H1 (cell line): ENCODE data around the gene NHLH2. TPM values are rescaled to one million over a fixed set of nuclear protein-coding genes. Genes with fewer than 3 reads are reported as not detected.

Experiments
- CTCF ChIA-PET: fragments of 300-600 bp; sonication (Branson Sonifier 250); formaldehyde crosslinking; loops from one replicate; lab custom pipeline; 2021; ENCODE audit not compliant: partially characterized antibody; lab: Charles Lee
- POLR2A ChIA-PET: fragments of 300-600 bp; sonication (Branson Sonifier 250); formaldehyde crosslinking; loops from one replicate; lab custom pipeline; 2021; ENCODE audit warnings: inconsistent platforms; ENCODE audit not compliant: partially characterized antibody; lab: Charles Lee
- DNase-seq, 2 experiments: peaks; one replicate each; pipeline versions ENCODE4 v3.0.0 to v3.0.0-alpha.2; 2010 to 2022; ENCODE audit warnings: low spot score in 2 of 2, low read depth in 1 of 2, mixed read lengths in 1 of 2
- FAIRE-seq: peaks from 2 replicates; lab custom pipeline; 2011; peaks lifted over from hg19 to GRCh38; lab: Jason Lieb, UNC
- H2AFZ ChIP-seq: 2 replicates; pipeline ENCODE4 v1.8.1; 2012; ENCODE audit warnings: low read length, inconsistent platforms
- H2AK5ac ChIP-seq: 2 replicates; pipeline ENCODE4 v1.6.1; 2013; ENCODE audit warnings: low read depth, low read length
- H2BK120ac ChIP-seq: replicated peaks from 2 replicates; pipeline ENCODE3; 2013; ENCODE audit warnings: low read depth, low read length, inconsistent platforms
- H2BK12ac ChIP-seq: 2 replicates; pipeline ENCODE4 v1.6.1; 2013; ENCODE audit warnings: low read depth, low read length
- H2BK15ac ChIP-seq: 2 replicates; pipeline ENCODE4 v1.6.1; 2013; ENCODE audit warnings: low read length
- H2BK20ac ChIP-seq: 2 replicates; pipeline ENCODE4 v1.6.1; 2013; ENCODE audit warnings: low read length
- H2BK5ac ChIP-seq: 2 replicates; pipeline ENCODE4 v1.6.1; 2013; ENCODE audit warnings: low read depth, low read length
- H3K14ac ChIP-seq: 2 replicates; pipeline ENCODE4 v1.6.1; 2013; ENCODE audit warnings: inconsistent platforms; ENCODE audit not compliant: insufficient read length
- H3K18ac ChIP-seq: 2 replicates; pipeline ENCODE4 v1.6.1; 2013; ENCODE audit warnings: low read length; ENCODE audit errors: extremely low read depth
- H3K23ac ChIP-seq: 2 replicates; pipeline ENCODE4 v1.6.1; 2013; ENCODE audit warnings: inconsistent platforms; ENCODE audit not compliant: insufficient read length
- H3K23me2 ChIP-seq: 2 replicates; pipeline ENCODE4 v1.6.1; 2013; ENCODE audit warnings: low read depth, low read length
- H3K27ac ChIP-seq: 2 replicates; pipeline ENCODE4 v1.6.1; 2011; ENCODE audit warnings: low read depth, low read length, inconsistent platforms
- H3K27me3 ChIP-seq, 4 experiments: replicated peaks in 1 of 4; 1 replicate in 1 of 4; 2 replicates in 3 of 4; pipeline versions ENCODE4 v1.6.1 to v1.8.1; 2011 to 2013; ENCODE audit warnings: low read length in 3 of 4, mild to moderate bottlenecking in 3 of 4, inconsistent platforms in 2 of 4, mixed read lengths in 2 of 4, moderate library complexity in 1 of 4; ENCODE audit not compliant: control insufficient read depth in 3 of 4, insufficient read depth in 3 of 4; ENCODE audit errors: extremely low read depth in 1 of 4
- H3K36me3 ChIP-seq, 4 experiments: 2 replicates each; pipeline versions ENCODE4 v1.6.1 to v1.8.1; 2011 to 2013; ENCODE audit warnings: mild to moderate bottlenecking in 4 of 4, low read length in 3 of 4, moderate library complexity in 2 of 4, control low read depth in 1 of 4, inconsistent platforms in 1 of 4; ENCODE audit not compliant: insufficient read depth in 4 of 4, control insufficient read depth in 2 of 4
- H3K4ac ChIP-seq: replicated peaks from 2 replicates; pipeline ENCODE3; 2013; ENCODE audit warnings: low read length, low read depth, mixed read lengths, inconsistent platforms; ENCODE audit not compliant: insufficient read length
- H3K4me1 ChIP-seq, 4 experiments: replicated peaks in 1 of 4; 1 replicate in 1 of 4; 2 replicates in 3 of 4; pipeline versions ENCODE4 v1.6.1 to v1.8.1; 2011 to 2013; ENCODE audit warnings: low read length in 3 of 4, inconsistent platforms in 2 of 4, mixed read lengths in 1 of 4; ENCODE audit not compliant: insufficient read depth in 4 of 4, control insufficient read depth in 3 of 4
- H3K4me2 ChIP-seq, 2 experiments: 2 replicates each; pipeline versions ENCODE4 v1.6.1 to v1.8.1; 2011 to 2013; ENCODE audit warnings: low read depth in 2 of 2, low read length in 2 of 2, control low read depth in 1 of 2, inconsistent platforms in 1 of 2, mild to moderate bottlenecking in 1 of 2; ENCODE audit not compliant: insufficient read depth in 1 of 2
- H3K4me3 ChIP-seq, 4 experiments: fragments of 200-600, 300-600 bp in 1 of 4; sonication (generic), shearing (Covaris generic), sonication (Bioruptor Twin) in 1 of 4; 2 replicates each; pipeline versions ENCODE4 v1.5.1 to v1.8.1; 2011 to 2016; ENCODE audit warnings: low read length in 4 of 4, low read depth in 3 of 4, control low read depth in 2 of 4, inconsistent platforms in 2 of 4, mild to moderate bottlenecking in 2 of 4, mixed read lengths in 1 of 4, moderate library complexity in 1 of 4; ENCODE audit not compliant: insufficient read depth in 2 of 4; ENCODE audit errors: extremely low read depth in 1 of 4
- H3K56ac ChIP-seq: replicated peaks from 2 replicates; pipeline ENCODE3; 2013; ENCODE audit warnings: low read depth, mild to moderate bottlenecking, mixed read lengths, low read length, inconsistent platforms; ENCODE audit not compliant: insufficient read length
- H3K79me1 ChIP-seq: 2 replicates; pipeline ENCODE4 v1.6.1; 2013; ENCODE audit warnings: low read depth, low read length, control low read depth
- H3K79me2 ChIP-seq, 2 experiments: 2 replicates each; pipeline versions ENCODE4 v1.6.1 to v1.8.1; 2012 to 2013; ENCODE audit warnings: low read length in 2 of 2, mild to moderate bottlenecking in 2 of 2, inconsistent platforms in 1 of 2; ENCODE audit not compliant: insufficient read depth in 2 of 2, control insufficient read depth in 1 of 2
- H3K9ac ChIP-seq, 4 experiments: replicated peaks in 1 of 4; 1 replicate in 1 of 4; 2 replicates in 3 of 4; pipeline versions ENCODE4 v1.6.1 to v1.8.1; 2011 to 2013; ENCODE audit warnings: low read depth in 3 of 4, low read length in 3 of 4, control low read depth in 2 of 4, mild to moderate bottlenecking in 2 of 4, moderate library complexity in 2 of 4, inconsistent platforms in 1 of 4; ENCODE audit errors: extremely low read depth in 1 of 4
- H3K9me3 ChIP-seq, 2 experiments: 2 replicates each; pipeline versions ENCODE4 v1.6.1 to v1.8.1; 2012 to 2013; ENCODE audit warnings: mild to moderate bottlenecking in 2 of 2, moderate library complexity in 2 of 2, control low read depth in 1 of 2, inconsistent platforms in 1 of 2, low read depth in 1 of 2, low read length in 1 of 2, mixed read lengths in 1 of 2; ENCODE audit not compliant: insufficient read depth in 2 of 2
- H4K20me1 ChIP-seq, 2 experiments: replicated peaks in 1 of 2; 2 replicates each; pipeline versions ENCODE3 to v1.8.1; 2011 to 2013; ENCODE audit warnings: inconsistent platforms in 2 of 2, low read length in 2 of 2, mild to moderate bottlenecking in 1 of 2; ENCODE audit not compliant: insufficient read depth in 2 of 2, control insufficient read depth in 1 of 2
- H4K5ac ChIP-seq: 2 replicates; pipeline ENCODE4 v1.6.1; 2013; ENCODE audit warnings: low read length, low read depth, mixed read lengths, inconsistent platforms; ENCODE audit not compliant: insufficient read length
- H4K8ac ChIP-seq: 2 replicates; pipeline ENCODE4 v1.8.0; 2013; ENCODE audit warnings: mild to moderate bottlenecking, moderate library complexity, low read length, inconsistent platforms; ENCODE audit not compliant: insufficient read depth; ENCODE audit errors: extremely low read depth
- H4K91ac ChIP-seq: replicated peaks from 2 replicates; pipeline ENCODE3; 2013; ENCODE audit warnings: low read length, mixed read lengths, inconsistent platforms; ENCODE audit not compliant: insufficient read length
- JUN ChIP-seq: IDR thresholded peaks from 2 replicates; pipeline ENCODE4 v1.6.1; 2011; ENCODE audit warnings: low read depth, mild to moderate bottlenecking, improper control_type of control experiment, low read length
- MAFK ChIP-seq: IDR thresholded peaks from 2 replicates; pipeline ENCODE4 v1.6.1; 2012; ENCODE audit warnings: low read depth, mild to moderate bottlenecking, improper control_type of control experiment, low read length
- RFX5 ChIP-seq: IDR thresholded peaks from 2 replicates; pipeline ENCODE4 v1.6.1; 2011; ENCODE audit warnings: low read depth, low read length, improper control_type of control experiment, borderline replicate concordance
- RXRA ChIP-seq: IDR thresholded peaks from 2 replicates; pipeline ENCODE4 v1.6.1; 2011; ENCODE audit warnings: low read depth, mild to moderate bottlenecking, low read length, moderate library complexity; ENCODE audit not compliant: insufficient read depth
- TAF7 ChIP-seq: optimal IDR thresholded peaks from 2 replicates; pipeline ENCODE3; 2011; ENCODE audit warnings: low read depth, mild to moderate bottlenecking, inconsistent platforms, low read length, moderate library complexity, borderline replicate concordance
- ZNF274 ChIP-seq: IDR thresholded peaks from 2 replicates; pipeline ENCODE4 v1.7.0; 2012; ENCODE audit warnings: low read length, borderline replicate concordance; ENCODE audit errors: extremely low read depth
- polyA plus RNA-seq, 7 experiments: library from polyadenylated mRNA; depleted of rRNA in 3 of 7; stranded (reverse) in 5 of 7; unstranded in 2 of 7; fragments of >200 nt in 5 of 7; fragments of 200-250 nt in 2 of 7; gene quantifications; 1 replicate in 5 of 7; 2 replicates in 1 of 7; 4 replicates in 1 of 7; pipeline versions ENCODE4 v1.2.1 to v1.2.3, GENCODE V29; 2011 to 2013; ENCODE audit warnings: missing spikeins in 2 of 7, mixed read lengths in 2 of 7
- total RNA-seq: library from RNA; stranded (reverse); fragmentation: NEBNext Ultra II Directional; extraction: Animal tissue kit (Norgen Biotek cat#: 25700); gene quantifications from 2 replicates; pipeline ENCODE4 v1.2.1, GENCODE V29; 2021
- TF ChIP-seq, protein P1 (sequence below): IDR thresholded peaks from 2 replicates; pipeline ENCODE4 v1.6.1; 2012; ENCODE audit warnings: low read length, inconsistent platforms

NHLH2 gene
- total and polyA plus RNA-seq, 2 of the 8 experiments (the other 6 are each of a cell fraction or from before 2014, with no cell fraction given): 0.92 to 1.1 TPM

DNA sequence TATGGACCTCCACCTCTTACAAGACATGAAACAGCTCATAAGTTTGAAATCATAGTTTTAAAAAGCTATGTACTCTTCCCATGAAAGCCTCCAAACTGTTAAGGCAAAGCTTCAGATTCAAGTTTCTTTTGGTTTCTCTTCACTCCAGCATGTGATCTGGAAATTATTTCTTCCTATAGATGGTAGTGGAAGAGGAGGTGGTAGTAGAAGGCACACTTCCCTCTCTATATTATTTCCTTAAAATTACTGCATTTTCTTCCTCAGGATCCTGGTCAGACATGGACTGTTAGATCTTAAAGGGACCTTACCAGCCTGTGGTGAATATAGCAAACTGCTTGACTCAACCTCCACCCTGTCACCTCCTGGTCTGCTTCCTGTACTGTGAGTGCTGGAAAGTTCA lies 31.9 kb downstream of the NHLH2 start:
- Histone ChIP-seq H3K4me1 (peaks cover 0 to 6% (median under 1%) of the 10 kb centered on the region in 4 experiments; a peak in 1 of 7 replicates), H3K56ac (no peak overlapping the region), H2BK15ac (no peak overlapping the region), H3K9me3 (no peaks in the 10 kb centered on the region; a peak in 2 of 4 replicates), H4K20me1 (no peaks in the 10 kb centered on the region), H2BK12ac (no peak overlapping the region), H3K9ac (no peak overlapping the region), H2BK20ac (no peak overlapping the region), H3K79me1 (no peaks in the 10 kb centered on the region), H3K23ac (no peak overlapping the region), H3K23me2 (no peaks in the 10 kb centered on the region), H3K4me3 (no peak overlapping the region), H3K4ac (no peak overlapping the region), H3K4me2 (no peak overlapping the region), H2AFZ (0 out of 2 replicates have a peak overlapping the region, but pooled peaks have one; percentile 56), H3K18ac (no peak overlapping the region), H4K8ac (no peak overlapping the region), H4K91ac (no peak overlapping the region), H3K27me3 (no peaks in the 10 kb centered on the region), H3K27ac (no peak overlapping the region), H3K79me2 (no peaks in the 10 kb centered on the region), H3K36me3 (no peaks in the 10 kb centered on the region), H4K5ac (no peak overlapping the region), H2AK5ac (no peak overlapping the region), H2BK5ac (no peak overlapping the region), H3K14ac (no peak overlapping the region), H2BK120ac (no peak overlapping the region)
- POLR2A ChIA-PET: no interaction called here
- DNase-seq (no peak), FAIRE-seq (no peak)
- TF ChIP-seq RXRA: no peak
- no peak for TF ChIP-seq MAFK
- TF ChIP-seq, protein P1, sequence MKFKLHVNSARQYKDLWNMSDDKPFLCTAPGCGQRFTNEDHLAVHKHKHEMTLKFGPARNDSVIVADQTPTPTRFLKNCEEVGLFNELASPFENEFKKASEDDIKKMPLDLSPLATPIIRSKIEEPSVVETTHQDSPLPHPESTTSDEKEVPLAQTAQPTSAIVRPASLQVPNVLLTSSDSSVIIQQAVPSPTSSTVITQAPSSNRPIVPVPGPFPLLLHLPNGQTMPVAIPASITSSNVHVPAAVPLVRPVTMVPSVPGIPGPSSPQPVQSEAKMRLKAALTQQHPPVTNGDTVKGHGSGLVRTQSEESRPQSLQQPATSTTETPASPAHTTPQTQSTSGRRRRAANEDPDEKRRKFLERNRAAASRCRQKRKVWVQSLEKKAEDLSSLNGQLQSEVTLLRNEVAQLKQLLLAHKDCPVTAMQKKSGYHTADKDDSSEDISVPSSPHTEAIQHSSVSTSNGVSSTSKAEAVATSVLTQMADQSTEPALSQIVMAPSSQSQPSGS: no peak
- no peak for TF ChIP-seq TAF7
- TF ChIP-seq RFX5: no peak
- no peak for TF ChIP-seq JUN
- no peak for TF ChIP-seq ZNF274
- CTCF ChIA-PET: interaction anchor here (0.7 to 4.0 kb wide), 10 partner anchors 17 to 253 kb away, joined by 3 to 27 read pairs (median 4); no protein-coding TSS in a partner anchor
